Peyer's patch (tissue), 4 donors: ENCODE results near the gene MTHFS. TPM values are rescaled to one million over a fixed set of nuclear protein-coding genes. Genes with fewer than 3 reads are reported as not detected.

Experiments
- DNase-seq, 3 donors: peaks; one replicate each; pipeline ENCODE4 v3.0.0-alpha.2; 2017 to 2019
- H3K27ac ChIP-seq, 4 donors: fragments of 200-600 bp; sonication (generic); one replicate each; pipeline ENCODE4 v1.5.1; 2016 to 2019
- H3K27me3 ChIP-seq, 2 donors: fragments of 200-600 bp; sonication (generic); one replicate each; pipeline ENCODE4 v1.5.1; 2019
- H3K36me3 ChIP-seq, 3 donors: fragments of 200-600 bp; sonication (generic); one replicate each; pipeline ENCODE4 v1.5.1; 2016 to 2019
- H3K4me1 ChIP-seq, 4 donors: fragments of 200-600 bp; sonication (generic); one replicate each; pipeline ENCODE4 v1.5.1; 2016 to 2019
- H3K4me3 ChIP-seq, 4 donors: fragments of 200-600 bp; sonication (generic); 1 replicate in 3 of 4; 2 replicates in 1 of 4; pipeline ENCODE4 v1.5.1; 2016 to 2019; ENCODE audit warnings: mild to moderate bottlenecking in 1 of 4
- H3K9me3 ChIP-seq, 4 donors: fragments of 200-600 bp; sonication (generic); one replicate each; pipeline ENCODE4 v1.5.1; 2016 to 2019; ENCODE audit warnings: mild to moderate bottlenecking in 1 of 4
- CTCF ChIP-seq, 6 experiments: fragments of 450-650 bp in 4 of 6; fragments of 200-600 bp in 2 of 6; sonication (generic) in 1 of 6; IDR thresholded peaks; one replicate each; pipeline ENCODE4 v1.5.1; 2017 to 2019; ENCODE audit warnings: antibody characterized with exemption in 6 of 6, mild to moderate bottlenecking in 3 of 6, moderate library complexity in 1 of 6
- POLR2A ChIP-seq, 2 donors: fragments of 450-650 bp; IDR thresholded peaks; one replicate each; pipeline ENCODE4 v1.5.1; 2017; ENCODE audit warnings: antibody characterized with exemption in 2 of 2, mild to moderate bottlenecking in 2 of 2, moderate library complexity in 2 of 2
- total RNA-seq, 4 donors: library from RNA; depleted of rRNA; stranded (reverse); fragments of >200 nt; gene quantifications; one replicate each; pipeline ENCODE4 v1.1.0, GENCODE V29; 2016

Gene MTHFS
- total RNA-seq, 4 donors from 2014 or later: 26.7 to 49.9 (median 29.8) TPM; not detected in 1

GRCh38 chr15:79846539-79846938 lies 50.3 kb downstream of the MTHFS start:
- Histone ChIP-seq H3K36me3 (peaks cover 0 to 12% (median 0%) of the 10 kb centered on the region in 3 donors), H3K27ac (no peak overlapping the region), H3K9me3 (no peaks in the 10 kb centered on the region), H3K4me3 (no peak overlapping the region), H3K4me1 (no peaks in the 10 kb centered on the region), H3K27me3 (no peaks in the 10 kb centered on the region)
- TF ChIP-seq POLR2A (IDR thresholded peaks at IDR 0.05): no peak
- no peak for TF ChIP-seq CTCF (IDR thresholded peaks at IDR 0.05)
- DNase-seq: no peak

- H3K9me3 ChIP-seq: no peaks in the 10 kb centered on the region
- DNase-seq: no peak
- no peaks in the 10 kb centered on the region for H3K27me3 ChIP-seq
- H3K4me3 ChIP-seq: no peak overlapping the region
- no peak overlapping the region for H3K27ac ChIP-seq
- TF ChIP-seq CTCF (IDR thresholded peaks at IDR 0.05): no peak
- no peak for TF ChIP-seq POLR2A (IDR thresholded peaks at IDR 0.05)
- H3K4me1 ChIP-seq: no peaks in the 10 kb centered on the region
- peaks cover 0 to 12% (median 0%) of the 10 kb centered on the region in 3 donors for H3K36me3 ChIP-seq
Measured at GRCh38 chr15:79844221-79844620, 52.6 kb downstream of the MTHFS start.

GRCh38 chr15:79837846-79838245 lies 59.0 kb downstream of the MTHFS start:
- no peaks in the 10 kb centered on the region for H3K9me3 ChIP-seq
- H3K27ac ChIP-seq: no peak overlapping the region
- no peak overlapping the region for H3K4me3 ChIP-seq
- no peak for DNase-seq
- TF ChIP-seq POLR2A (IDR thresholded peaks at IDR 0.05) (no peak), CTCF (IDR thresholded peaks at IDR 0.05) (no peak)
- peaks cover 0 to 5% (median 0%) of the 10 kb centered on the region in 3 donors for H3K36me3 ChIP-seq
- no peaks in the 10 kb centered on the region for H3K4me1 ChIP-seq
- no peaks in the 10 kb centered on the region for H3K27me3 ChIP-seq

- Histone ChIP-seq H3K4me3 (no peak overlapping the region), H3K4me1 (no peaks in the 10 kb centered on the region), H3K9me3 (no peaks in the 10 kb centered on the region), H3K27ac (no peak overlapping the region), H3K27me3 (no peaks in the 10 kb centered on the region), H3K36me3 (peaks cover 0 to 5% (median 0%) of the 10 kb centered on the region in 3 donors)
- TF ChIP-seq POLR2A (IDR thresholded peaks at IDR 0.05) (no peak), CTCF (IDR thresholded peaks at IDR 0.05) (no peak)
- DNase-seq: no peak
Measured at GRCh38 chr15:79834495-79834894, 62.3 kb downstream of the MTHFS start.

GRCh38 chr15:79832367-79833120 lies 64.3 kb downstream of the MTHFS start:
- no peak for DNase-seq
- H3K9me3 ChIP-seq: no peaks in the 10 kb centered on the region
- no peaks in the 10 kb centered on the region for H3K36me3 ChIP-seq
- H3K27me3 ChIP-seq: no peaks in the 10 kb centered on the region
- no peak overlapping the region for H3K4me3 ChIP-seq
- no peak overlapping the region for H3K27ac ChIP-seq
- TF ChIP-seq CTCF (IDR thresholded peaks at IDR 0.05) (no peak), POLR2A (IDR thresholded peaks at IDR 0.05) (no peak)
- H3K4me1 ChIP-seq: no peaks in the 10 kb centered on the region
